SKM-1 treated with dmso at 0.1 percent for 144 hours (cell line): ENCODE results near the gene HES6.
A peak's percentile ranks its signal among the peaks of the same experiment; 100 is the strongest.

Experiments used
- DNase-seq: peaks from one replicate; lab custom pipeline; 2025; ENCODE audit not compliant: unreplicated experiment; lab: John Stamatoyannopoulos, UW

The HES6 gene

DNA sequence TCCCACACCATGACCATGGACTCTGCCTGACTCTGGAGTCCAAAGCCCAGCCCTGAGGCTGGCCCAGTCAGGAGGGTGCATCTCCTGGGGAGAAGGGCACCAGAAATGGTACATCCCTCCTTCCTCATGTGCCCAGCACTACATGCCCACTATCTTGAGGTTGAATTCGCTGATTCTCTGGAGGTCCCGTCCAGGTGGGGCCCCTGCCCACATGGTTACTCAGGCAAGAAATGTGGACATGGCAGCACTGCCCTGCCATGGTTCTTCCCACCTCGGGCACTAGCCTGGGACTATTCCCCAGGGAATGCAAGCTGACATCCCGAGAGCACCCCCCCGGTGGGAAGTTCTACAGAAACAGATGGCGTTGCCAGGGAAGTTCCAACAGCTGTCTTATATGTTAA is 15.3 kb upstream of the HES6 start:
- no peak for DNase-seq

DNA sequence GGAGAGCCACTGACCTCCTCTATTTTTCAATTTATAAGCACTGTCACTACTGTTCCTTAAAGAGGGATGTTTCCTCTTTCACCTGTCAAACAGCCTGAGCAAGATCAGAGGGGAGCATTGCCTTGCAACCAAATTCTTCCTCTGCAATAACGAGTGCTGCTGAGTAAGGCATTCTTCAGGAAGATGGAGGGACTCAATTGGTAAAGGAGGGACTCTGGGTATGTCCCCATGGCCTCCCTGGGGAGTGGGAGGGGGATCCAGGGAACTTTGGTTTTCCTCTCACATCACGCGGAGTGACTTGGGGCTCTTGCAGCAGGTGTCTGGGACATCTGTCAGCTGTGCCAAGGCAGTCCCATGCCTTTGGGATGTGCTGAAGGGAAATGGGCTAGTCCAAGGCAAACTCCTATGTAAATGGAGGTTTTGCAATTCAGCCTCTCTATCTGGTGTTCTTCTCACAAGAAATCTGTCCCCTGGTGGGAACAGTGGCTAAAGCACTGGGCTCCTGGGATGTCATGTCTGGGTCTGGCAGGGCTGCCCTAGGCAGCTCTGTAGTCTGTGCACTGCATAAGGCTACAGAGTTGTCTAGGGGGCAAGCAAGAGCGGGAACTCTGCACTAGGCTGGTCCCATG is 14.4 kb upstream of the HES6 start:
- DNase-seq: no peak

DNA sequence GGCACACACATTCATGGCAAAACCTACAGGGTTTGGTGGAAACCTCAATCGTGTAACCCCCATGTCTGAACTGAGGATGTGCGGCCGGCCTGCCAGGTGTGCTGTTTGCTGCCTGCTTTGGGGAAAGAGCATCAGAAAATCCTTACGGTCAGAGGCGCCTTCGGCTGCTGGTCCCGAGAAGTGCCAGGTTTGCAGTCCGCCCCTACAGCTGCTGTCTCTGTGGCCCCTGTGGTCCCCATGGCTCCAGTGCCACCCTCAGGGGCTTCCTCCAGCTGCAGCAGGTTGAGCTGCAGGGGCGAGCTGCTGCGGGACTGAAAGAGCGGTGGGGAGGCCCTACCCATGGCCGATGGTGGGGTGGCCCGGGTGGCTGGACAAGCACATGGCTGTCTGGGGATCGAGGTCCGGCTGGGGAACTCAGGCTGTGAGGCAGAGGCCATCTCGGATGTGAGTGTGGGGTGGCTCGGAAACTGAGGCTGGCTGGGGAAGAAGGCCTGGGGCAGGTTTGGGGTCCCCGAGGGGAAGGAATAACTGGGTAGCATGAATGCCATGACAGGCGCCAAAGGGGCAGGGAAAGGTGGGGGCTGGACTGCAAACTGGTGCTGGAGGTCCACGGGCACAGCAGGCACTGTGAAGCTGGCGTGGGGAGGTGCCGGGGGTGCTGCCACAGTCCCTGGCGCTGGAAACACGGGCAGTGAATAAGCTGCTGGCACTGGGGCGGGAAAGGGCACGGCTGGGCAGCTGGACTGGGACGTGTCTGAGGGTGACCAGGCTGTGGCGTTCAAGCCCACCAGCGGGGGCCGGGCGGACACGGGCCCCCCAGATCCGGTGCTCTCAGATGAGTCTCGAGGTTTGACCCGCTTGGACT is 13.2 kb upstream of the HES6 start:
- DNase-seq: no peak

DNA sequence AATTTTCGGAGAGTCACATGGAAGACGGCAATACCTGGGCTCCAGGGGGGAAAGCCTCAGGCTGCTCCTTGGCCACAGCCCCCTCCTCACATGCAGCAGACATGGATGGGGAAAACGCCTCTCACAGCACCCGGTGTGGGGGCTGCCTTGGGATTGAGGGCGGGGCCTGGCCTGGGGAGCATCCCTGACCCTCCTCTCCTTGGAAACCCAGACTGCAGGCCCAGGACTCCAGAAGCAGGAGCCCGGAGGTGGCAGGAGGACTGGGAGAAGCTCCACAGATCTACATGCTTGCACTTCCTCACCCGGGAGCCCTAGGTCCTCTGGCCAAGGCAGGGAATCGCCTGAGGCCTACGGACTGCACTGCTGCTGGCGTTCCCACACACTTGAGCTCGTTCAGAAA is 12.1 kb upstream of the HES6 start:
- DNase-seq: no peak

DNA sequence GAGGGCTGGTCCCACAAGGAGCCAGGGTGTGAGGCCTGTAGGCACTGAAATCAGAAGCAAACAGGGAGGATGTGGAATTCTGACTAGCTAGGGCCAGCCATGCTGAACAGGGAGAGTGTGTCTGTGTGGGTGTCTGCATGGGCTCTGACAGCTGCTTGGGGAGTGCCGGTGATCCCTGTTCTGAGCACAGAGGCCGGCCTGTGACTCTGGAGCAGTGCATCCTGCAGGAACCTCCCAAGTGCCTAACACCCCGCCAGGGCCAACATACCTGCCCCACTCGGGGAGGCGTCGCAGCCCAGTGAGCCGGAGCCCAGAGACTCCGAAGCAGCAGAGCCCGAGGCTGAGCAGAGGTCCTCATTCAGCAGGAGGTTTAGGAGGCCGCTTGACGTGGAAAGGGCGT is 11.5 kb upstream of the HES6 start:
- no peak for DNase-seq

DNA sequence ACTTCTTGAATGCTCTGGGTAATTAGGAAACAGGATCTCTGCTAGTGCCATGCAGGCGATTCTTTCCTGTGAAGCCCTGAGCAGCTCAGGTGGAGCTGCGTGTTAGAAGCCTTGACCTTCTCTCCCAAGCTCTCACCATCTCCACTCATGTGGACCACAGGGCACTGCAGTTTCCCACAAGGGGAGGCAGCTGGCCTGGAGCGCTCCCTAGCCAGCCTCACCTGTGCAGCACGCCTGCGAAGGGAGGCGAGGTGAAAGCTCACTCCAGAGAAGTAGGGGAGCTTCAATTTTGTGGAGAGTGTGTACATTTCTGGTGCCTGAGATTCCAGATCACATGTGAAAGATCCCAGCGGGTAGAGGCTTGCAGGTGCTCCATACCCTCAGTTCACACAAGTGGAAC is 11.1 kb upstream of the HES6 start:
- DNase-seq: no peak

DNA sequence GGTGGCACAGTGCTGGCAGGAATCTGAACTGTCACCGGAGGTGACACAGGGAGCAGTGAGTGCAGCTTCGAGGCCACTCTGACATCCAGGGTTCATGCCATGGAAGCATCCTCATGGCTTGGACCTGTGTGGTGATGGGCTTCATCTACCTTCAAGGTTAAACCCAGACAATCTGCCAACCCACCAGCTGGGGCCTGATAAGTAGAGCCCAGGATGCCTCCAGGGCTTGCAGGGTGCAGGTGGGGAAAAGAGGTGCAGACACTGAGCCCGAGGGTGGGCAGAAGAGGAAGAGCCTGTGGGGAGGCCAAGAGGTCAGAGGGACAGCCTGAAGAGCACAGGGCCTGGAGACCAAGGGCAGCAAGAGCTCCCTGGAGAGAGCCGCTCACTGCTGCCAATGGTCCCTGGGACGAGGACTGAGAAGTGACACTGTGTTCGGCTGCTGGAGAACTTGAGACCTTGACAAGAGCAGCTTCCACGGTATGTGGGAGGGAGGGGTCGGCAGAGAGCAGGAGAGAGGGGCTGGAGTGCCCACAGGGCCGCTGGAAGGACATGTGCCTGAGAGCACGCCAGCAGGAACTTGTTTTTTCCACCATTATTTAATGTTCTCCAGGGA is 8.1 kb upstream of the HES6 start:
- DNase-seq: no peak

DNA sequence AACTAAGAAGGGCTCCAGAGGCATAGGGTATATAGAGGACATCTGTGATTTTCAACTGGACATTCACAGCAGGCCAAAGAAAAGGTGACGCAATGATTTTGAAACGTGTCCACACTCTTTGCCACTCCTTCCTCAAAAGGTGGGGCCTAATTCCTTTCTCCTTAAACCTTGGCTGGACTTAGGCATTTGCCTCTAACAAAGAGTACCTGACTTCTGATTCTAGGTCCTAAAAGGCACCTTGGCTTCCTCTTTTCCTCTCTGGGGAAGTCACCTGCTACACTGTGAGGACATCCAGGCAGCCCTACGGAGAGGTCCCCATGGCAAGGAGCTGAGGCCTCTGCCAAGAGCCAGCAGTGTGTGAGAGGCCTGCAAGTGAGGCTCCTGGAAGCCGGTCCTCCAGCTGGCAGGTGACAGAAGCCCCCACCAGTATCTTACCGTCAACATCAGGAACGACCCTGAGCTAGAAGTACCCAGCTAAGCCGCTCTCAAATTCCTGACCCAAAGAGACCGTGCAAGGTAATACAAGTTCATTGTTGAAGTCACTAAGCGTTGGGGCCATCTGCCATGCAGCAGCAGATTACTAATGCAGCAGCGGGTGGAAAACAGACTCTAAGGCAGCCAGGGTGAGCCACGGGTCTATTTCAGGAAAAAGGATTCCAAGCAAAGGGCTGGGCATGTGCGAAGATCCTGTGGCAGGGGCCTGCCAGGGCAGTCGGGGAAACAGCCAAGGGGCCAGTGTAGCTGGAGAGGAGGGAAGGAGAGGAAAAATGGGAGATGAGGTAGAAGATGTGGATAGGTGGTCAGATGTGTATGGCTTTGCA is 7.4 kb upstream of the HES6 start:
- DNase-seq: no peak

DNA sequence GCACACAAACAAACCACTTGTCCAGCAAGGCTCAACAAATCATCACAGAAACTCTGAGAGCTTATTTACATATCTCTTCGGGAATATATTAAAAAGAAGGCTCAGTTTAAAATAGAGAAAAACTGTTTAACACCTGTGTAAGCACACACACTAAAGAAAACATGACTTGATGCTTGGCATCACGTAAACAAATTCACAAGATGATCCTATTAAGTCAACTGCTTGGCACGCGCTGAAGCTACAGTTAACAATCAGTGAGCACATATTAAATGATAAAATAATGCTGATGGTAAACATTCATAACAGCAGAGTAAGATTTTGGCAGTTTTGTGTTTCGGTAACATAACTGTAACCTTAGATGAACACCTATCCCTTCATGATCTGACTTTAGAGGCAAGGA is 4.3 kb upstream of the HES6 start:
- DNase-seq: no peak

DNA sequence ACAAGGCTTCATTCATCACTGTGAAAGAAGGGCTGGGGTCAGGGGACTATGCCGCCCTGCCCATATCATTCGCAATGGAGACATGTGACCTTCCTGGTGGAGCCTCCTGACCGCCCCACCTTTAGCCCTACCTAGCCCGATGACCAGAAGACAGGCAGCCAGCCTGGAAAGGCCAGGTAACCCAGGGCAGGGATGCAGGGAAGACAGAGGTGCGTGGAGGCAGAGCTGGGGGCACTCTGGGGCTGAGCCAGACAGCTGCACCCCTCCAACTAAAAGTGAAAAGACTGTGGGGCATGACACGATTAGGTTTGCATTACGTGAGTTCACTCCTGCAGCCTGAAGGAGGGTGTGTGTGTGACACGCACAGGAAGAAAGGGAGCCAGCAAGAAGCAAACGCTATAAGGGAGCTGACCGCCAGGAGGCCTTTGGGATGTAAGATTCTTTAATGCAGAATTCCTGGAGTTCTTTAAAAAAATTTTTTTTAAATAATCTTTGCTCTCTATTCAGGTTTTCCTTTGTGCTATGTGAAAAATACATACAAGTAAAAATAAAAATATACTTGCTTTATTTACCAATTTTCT is 3.7 kb upstream of the HES6 start:
- DNase-seq: no peak

DNA sequence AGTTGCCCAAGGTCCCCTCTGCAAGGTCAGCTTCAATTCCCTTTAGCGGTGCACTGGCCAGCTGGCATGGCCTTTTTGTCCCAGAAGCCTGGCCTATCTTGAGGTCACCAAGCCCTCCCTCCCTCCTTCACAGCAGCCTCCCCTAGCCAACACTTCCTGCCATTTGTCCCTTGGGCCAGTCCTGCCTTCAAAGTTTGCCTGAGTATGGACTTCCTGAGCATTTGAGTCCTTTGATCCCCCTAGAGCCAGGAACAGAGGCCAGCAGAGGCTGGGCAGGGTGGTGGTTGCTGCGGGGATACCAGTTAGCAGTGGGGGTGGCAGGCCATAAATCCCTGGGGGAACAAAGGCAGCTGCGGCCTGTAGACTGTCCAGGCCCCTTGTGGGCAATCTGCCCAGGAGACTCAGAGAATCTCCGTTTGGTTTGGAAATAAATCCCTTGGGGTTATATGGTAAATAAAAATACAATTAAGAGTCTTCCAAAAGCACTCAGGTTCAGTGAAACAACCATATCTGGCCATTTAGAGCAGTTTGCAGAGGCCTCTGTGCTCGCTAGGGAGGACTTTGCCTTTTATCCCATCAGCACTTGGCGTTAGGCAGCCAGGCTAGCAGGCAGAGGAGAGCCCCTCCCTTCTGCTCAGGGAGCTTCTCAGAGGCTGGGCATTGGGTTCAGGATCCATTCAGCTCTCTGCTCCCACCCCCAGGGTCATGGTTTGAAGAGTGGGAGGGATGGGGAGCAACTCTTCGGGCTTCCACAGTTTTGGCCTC is 3.1 kb upstream of the HES6 start:
- no peak for DNase-seq

DNA sequence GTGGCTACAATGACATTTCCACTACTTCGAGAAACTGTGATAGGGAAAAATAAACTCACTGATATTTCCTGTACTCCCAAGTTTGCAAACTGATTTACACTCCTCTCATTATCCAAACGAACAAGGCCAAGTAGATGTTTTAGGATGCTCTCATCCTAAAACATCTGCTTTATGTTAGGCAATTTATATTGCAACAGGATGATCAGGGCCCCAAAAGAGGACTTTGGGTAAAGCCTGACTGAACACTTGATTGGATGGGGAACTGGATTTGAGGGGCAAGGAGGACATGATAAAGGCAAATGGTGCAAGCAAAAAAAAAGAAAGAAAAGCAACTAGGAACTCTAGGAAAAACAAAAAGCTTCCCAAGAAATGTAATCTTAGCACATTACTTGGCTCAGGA is 2.1 kb upstream of the HES6 start:
- no peak for DNase-seq

DNA sequence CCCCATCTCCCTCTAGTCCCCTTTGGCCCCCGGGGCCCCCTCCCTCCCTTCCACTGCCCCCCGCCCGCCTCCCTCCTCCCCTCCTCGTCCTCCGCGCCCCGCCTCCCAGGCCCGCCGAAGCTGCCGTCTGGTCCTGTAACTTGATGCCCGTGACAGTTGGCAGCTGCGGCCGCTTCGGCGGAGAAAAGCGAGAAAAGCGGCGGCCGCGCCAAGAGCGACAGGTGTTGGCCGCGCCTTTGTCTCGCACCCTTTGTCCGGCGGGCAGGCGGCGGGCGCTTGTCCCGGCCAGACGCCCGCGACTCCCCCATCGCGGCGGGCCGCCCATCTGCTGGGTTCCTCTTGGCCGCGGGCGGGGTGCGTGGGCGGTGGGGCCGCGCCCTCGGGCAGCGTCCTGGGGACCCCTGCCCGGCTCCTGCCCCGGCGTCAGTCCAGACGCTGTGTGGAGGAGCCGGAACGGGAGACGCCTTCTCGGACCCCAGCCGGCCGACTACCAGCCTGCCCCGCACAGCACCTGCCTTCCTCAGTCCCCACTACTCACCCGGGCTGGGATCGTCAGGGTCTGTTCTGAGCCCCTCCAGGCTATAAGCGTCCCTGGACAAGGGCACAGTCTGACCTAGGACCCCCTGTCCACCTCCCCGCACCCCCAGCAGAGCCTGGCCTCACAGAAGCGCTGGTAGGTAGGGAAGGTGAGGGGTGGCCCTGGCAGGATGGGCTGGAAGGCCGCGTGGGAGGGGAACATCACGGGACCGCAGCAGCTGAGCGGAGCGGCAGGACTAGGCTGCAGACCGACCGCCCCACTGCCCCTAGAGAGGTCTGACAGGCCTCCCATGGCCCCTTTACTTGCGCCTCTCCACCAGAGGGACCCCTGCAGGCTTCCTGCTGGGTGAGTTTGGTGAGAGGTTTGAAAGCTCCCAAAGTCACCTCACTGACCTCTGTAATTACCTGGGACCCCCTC is 1.2 kb upstream of the HES6 start:
- DNase-seq: no peak

DNA sequence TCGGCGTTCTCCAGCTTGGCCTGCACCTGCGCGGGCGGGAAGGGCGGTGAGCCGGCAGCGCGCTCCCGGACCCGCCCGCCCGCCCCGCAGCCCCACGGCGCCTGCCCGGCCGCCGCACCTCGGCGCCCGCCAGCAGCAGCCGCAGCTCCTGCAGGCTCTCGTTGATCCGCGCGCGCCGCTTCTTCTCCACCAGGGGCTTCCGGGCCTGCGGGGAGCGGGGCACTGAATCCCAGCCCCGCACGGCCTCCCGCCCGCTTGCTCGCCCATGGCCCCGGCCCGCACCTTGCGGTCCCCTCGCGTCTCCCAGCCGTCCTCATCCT is 335 bp downstream of the HES6 start:
- no peak for DNase-seq

DNA sequence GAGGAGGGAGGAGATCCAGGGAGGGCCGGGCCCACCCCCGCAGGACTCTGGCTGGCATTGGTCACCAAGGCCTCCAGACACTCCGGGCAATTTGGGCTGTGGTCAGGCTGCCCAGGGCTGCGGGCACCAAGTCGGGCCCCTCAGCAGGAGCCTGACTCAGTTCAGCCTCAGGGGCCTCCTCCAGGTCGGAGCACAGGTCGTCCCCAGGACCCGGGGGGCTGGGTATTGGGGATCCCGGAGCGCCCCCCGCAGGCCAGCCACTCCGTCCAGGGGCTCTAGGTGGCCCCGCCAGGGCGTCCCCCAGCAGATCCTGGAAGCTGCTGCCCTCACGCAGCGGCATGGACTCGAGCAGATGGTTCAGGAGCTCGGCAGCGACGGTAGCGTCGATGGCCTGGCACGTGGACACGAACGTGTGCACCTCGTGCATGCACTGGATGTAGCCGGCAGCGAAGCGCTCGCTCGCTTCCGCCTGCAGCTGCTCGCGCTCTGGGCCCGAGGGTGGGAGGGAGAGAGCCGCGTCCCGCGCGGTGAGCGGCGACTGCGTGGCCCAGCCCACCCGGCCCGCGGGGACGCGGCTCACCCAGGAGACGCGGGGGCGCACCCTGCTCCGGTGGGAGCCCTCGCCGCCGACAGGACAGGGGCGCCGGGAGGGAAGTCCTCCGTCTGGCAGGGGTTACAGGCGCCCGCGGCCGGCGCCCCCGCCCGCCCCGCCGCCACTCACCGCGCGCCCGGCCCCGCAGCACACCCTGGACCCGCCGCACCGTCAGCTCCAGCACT is 884 bp downstream of the HES6 start:
- DNase-seq: peak; percentile 34

DNA sequence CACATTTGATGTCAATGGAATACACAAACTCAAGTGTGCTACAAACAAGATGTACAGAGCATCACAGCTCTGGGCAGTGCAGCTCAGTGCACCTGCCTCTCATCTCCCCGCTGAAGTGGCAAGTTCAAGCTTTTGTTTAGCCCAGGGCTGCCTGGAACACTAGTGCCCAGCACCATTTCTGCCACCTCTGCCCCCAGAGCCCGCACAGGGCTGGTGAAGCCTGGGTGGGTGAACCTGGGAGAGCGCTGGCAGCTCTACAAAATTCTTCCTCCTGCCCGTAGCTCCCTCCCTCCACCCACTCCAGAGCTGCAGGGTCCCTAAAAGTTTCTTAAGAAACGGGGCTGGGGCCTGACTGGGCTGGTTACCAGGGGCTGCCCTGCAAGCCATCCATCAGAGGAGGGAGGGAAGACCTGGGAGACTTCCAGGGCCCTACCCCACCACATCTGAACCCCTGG is 1.5 kb downstream of the HES6 start:
- DNase-seq: no peak

DNA sequence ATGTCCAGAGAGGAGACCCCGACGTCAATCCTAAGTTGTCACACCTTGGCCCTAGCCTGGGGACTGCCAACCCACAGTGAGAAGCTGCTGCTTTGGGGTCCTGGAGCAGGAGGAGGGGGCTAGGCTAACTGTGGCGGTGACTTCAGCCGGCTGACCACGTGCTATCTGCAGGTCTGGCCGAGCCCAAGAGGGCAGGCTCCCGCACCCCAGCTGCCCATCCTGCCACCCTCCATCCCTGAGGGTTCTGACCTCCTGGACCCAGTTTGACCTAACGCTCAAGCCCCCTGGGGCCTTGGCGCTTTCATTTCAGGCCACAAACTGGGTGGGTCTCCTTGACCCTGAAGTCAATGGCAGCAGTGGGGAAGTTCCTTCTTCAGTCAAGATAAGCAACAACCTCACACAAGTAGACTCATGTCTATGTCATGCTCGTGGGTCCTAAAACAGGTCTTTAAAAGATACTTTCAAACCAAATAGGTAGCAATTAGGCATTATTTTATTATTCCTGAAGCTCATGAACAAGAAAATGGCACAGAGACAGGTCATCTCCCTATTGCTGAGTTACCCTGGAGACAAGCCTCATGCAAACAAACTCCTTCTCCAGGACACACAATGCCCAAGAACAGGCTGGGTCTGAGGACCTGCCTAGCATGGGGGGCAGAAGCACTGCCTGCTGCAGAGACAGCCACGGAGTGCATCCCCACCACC is 2.3 kb downstream of the HES6 start:
- no peak for DNase-seq

DNA sequence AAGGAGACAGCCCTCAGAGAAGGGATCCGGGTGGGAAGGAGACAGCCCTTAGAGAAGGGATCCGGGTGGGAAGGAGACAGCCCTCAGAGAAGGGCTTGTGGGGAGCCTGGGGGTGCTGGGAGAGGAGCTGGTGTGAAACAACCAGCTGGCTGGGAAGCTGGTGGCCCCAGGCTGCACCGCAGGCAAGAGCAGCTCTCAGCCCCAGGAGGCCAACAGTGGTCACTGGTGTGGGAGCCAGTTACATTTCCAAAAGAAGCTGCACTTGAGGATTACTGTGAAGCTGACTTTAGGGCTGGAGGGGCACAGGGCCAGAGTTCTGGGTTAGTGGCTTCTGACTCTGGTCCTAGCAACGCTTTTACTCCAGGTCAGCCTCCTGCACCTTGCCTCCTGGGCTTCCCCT is 3.3 kb downstream of the HES6 start:
- DNase-seq: no peak
